GM23338 (cell line): ENCODE measurements around the gene TCF12. TPM values are rescaled to one million over a fixed set of nuclear protein-coding genes. Genes with fewer than 3 reads are reported as not detected.
"Not testable (repeated sequence)": the region's sequence is repeated elsewhere in the genome, so short reads cannot be mapped to it uniquely, and the experiment has no call there.

ENCODE experiments used
- ATAC-seq: fragments of 200-7000 bp; cut with Tn5 transposase; 3 replicates; pipeline ENCODE4 v1.9.1; 2020
- DNase-seq: peaks from one replicate; pipeline ENCODE4 v3.0.0-alpha.2; 2015; ENCODE audit warnings: low spot score
- H2AFZ ChIP-seq: fragments of 200-600 bp; sonication (generic); 2 replicates; pipeline ENCODE4 v1.8.0; 2016; ENCODE audit warnings: antibody characterized with exemption, mild to moderate bottlenecking, moderate library complexity
- H3F3A ChIP-seq: fragments of 200-600 bp; sonication (generic); replicated peaks from 2 replicates; pipeline ENCODE4 v1.8.0; 2017; ENCODE audit warnings: antibody characterized with exemption, mixed run types, low read depth
- H3K27ac ChIP-seq: fragments of 200-600 bp; sonication (generic); 2 replicates; pipeline ENCODE4 v1.6.1; 2016; ENCODE audit warnings: low read depth
- H3K27me3 ChIP-seq: fragments of 200-600 bp; sonication (generic); 2 replicates; pipeline ENCODE4 v1.8.0; 2016; ENCODE audit warnings: mild to moderate bottlenecking, mixed run types, moderate library complexity; ENCODE audit not compliant: insufficient read depth
- H3K36me3 ChIP-seq: fragments of 200-600 bp; sonication (generic); 2 replicates; pipeline ENCODE4 v1.8.0; 2016; ENCODE audit warnings: mild to moderate bottlenecking; ENCODE audit not compliant: insufficient read depth
- H3K4me1 ChIP-seq: fragments of 200-600 bp; sonication (generic); 2 replicates; pipeline ENCODE4 v1.8.0; 2016; ENCODE audit warnings: mild to moderate bottlenecking, moderate library complexity; ENCODE audit not compliant: insufficient read depth
- H3K4me2 ChIP-seq: fragments of 200-600 bp; sonication (generic); 2 replicates; pipeline ENCODE4 v1.7.1; 2017; ENCODE audit warnings: mixed run types
- H3K4me3 ChIP-seq: fragments of 200-600 bp; sonication (generic); 2 replicates; pipeline ENCODE4 v1.6.1; 2016; ENCODE audit warnings: mixed run types
- H3K79me2 ChIP-seq: fragments of 200-600 bp; sonication (generic); replicated peaks from 2 replicates; pipeline ENCODE4 v1.8.0; 2017; ENCODE audit warnings: mild to moderate bottlenecking; ENCODE audit not compliant: insufficient read depth
- H3K9me2 ChIP-seq: fragments of 200-600 bp; sonication (generic); 2 replicates; pipeline ENCODE4 v1.8.0; 2017; ENCODE audit not compliant: insufficient read depth
- H4K20me1 ChIP-seq: fragments of 200-600 bp; sonication (generic); replicated peaks from 2 replicates; pipeline ENCODE4 v1.8.0; 2017; ENCODE audit warnings: mild to moderate bottlenecking; ENCODE audit not compliant: insufficient read depth
- H3K27ac Mint-ChIP-seq: 2 replicates; pipeline ENCODE4 v1.8.0; 2020; ENCODE audit warnings: inconsistent platforms, mild to moderate bottlenecking, moderate library complexity, mixed read lengths
- H3K27me3 Mint-ChIP-seq: 3 replicates; pipeline ENCODE4 v1.8.0; 2022; ENCODE audit warnings: low read depth, mild to moderate bottlenecking, moderate library complexity, mixed read lengths, inconsistent platforms; ENCODE audit not compliant: insufficient read depth, poor library complexity
- H3K36me3 Mint-ChIP-seq: 3 replicates; pipeline ENCODE4 v1.8.0; 2021; ENCODE audit warnings: low read depth, mild to moderate bottlenecking, inconsistent platforms, moderate library complexity, mixed read lengths
- H3K4me1 Mint-ChIP-seq: 3 replicates; pipeline ENCODE4 v1.8.0; 2020; ENCODE audit warnings: mild to moderate bottlenecking, inconsistent platforms, mixed read lengths
- H3K4me3 Mint-ChIP-seq: 3 replicates; pipeline ENCODE4 v1.8.0; 2021; ENCODE audit warnings: moderate library complexity, mild to moderate bottlenecking, inconsistent platforms, mixed read lengths
- H3K9me3 Mint-ChIP-seq: 3 replicates; pipeline ENCODE4 v1.8.0; 2020; ENCODE audit warnings: moderate library complexity, mild to moderate bottlenecking, inconsistent platforms, mixed read lengths
- CREB1 ChIP-seq: fragments of 250-450 bp; sonication (Bioruptor Pico); IDR thresholded peaks from 2 replicates; pipeline ENCODE4 v1.5.0; 2020; ENCODE audit warnings: low read depth, mild to moderate bottlenecking, moderate library complexity
- EZH2 ChIP-seq: fragments of 200-600 bp; sonication (generic); IDR thresholded peaks from one replicate; pipeline ENCODE4 v1.8.0; 2017; ENCODE audit warnings: antibody characterized with exemption, mild to moderate bottlenecking, low read depth; ENCODE audit not compliant: unreplicated experiment
- POLR2AphosphoS5 ChIP-seq: IDR thresholded peaks from 2 replicates; pipeline ENCODE4 v1.6.1; 2016; ENCODE audit warnings: antibody characterized with exemption, low read depth
- STAT1 ChIP-seq: IDR thresholded peaks from one replicate; pipeline ENCODE4 v1.6.1; 2016; ENCODE audit warnings: antibody characterized with exemption; ENCODE audit not compliant: unreplicated experiment
- ZNF114 ChIP-seq: fragments of 250-450 bp; sonication (Bioruptor Pico); IDR thresholded peaks from 2 replicates; pipeline ENCODE4 v1.5.0; 2020; ENCODE audit warnings: mild to moderate bottlenecking, moderate library complexity
- polyA plus RNA-seq: library from polyadenylated mRNA; unstranded; fragments of >200 nt; fragmentation: Nextera tagmentation; extraction: Ambion mirVana; gene quantifications from 2 replicates; pipeline ENCODE4 v1.2.1, GENCODE V29; 2016
- total RNA-seq: library from RNA; depleted of rRNA; stranded (reverse); fragments of >200 nt; shearing (Covaris generic); gene quantifications from 2 replicates; pipeline ENCODE4 v1.2.3, GENCODE V29; 2014
- TF ChIP-seq, protein P1 (sequence below), 2 experiments: fragments of 200-600 bp in 1 of 2; sonication (generic) in 1 of 2; conservative IDR thresholded peaks; 2 replicates each; pipeline versions ENCODE4 v1.5.1 to v1.6.1; 2016 to 2017; ENCODE audit warnings: antibody characterized with exemption in 2 of 2, low read depth in 2 of 2, mild to moderate bottlenecking in 2 of 2, moderate library complexity in 1 of 2
- TF ChIP-seq, protein P2 (sequence below): fragments of 250-450 bp; sonication (Bioruptor Pico); IDR thresholded peaks from 2 replicates; pipeline ENCODE4 v1.5.0; 2020; ENCODE audit warnings: mild to moderate bottlenecking, moderate library complexity
- TF ChIP-seq, protein P3 (sequence below): IDR thresholded peaks from one replicate; pipeline ENCODE4 v1.6.1; 2018; ENCODE audit warnings: antibody characterized with exemption; ENCODE audit not compliant: unreplicated experiment

The TCF12 gene
- total and polyA plus RNA-seq, 2 experiments from 2014 or later: 27.6 to 104 TPM

DNA sequence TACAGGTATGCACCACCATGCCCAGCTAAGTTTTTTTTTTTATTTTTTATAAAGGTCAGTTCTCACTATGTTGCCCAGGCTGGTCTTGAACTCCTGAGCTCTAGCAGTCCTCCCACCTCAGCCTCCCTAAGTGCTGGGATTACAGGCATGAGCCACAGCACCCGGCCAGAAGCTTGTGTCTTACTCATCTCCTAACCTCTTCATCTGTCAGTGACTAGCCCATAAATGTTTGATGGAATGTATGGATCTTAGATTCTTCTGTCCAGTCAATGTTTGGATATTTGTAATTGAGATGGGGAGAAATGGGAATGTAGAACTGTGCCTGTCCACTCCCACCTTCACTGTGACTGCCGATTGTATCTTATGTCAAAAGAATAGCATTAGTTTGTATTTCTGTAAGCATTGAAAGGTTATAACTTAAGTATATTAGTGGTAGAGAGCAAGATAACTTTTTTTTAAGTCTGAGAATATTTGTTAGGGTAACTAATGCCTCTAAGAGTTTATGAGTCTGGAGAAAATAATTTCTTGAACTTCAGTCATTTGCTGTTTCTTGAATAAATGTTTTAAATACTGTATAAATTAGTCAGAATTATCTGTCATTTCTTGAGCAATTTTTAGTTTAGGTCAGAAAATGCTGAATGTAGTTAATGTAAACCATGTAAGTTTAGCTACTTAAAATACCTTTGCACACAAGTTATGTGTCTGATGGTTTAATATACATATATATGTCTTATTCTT lies 242.5 kb downstream of the TCF12 start (continued):
- TF ChIP-seq, protein P1, sequence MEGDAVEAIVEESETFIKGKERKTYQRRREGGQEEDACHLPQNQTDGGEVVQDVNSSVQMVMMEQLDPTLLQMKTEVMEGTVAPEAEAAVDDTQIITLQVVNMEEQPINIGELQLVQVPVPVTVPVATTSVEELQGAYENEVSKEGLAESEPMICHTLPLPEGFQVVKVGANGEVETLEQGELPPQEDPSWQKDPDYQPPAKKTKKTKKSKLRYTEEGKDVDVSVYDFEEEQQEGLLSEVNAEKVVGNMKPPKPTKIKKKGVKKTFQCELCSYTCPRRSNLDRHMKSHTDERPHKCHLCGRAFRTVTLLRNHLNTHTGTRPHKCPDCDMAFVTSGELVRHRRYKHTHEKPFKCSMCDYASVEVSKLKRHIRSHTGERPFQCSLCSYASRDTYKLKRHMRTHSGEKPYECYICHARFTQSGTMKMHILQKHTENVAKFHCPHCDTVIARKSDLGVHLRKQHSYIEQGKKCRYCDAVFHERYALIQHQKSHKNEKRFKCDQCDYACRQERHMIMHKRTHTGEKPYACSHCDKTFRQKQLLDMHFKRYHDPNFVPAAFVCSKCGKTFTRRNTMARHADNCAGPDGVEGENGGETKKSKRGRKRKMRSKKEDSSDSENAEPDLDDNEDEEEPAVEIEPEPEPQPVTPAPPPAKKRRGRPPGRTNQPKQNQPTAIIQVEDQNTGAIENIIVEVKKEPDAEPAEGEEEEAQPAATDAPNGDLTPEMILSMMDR (conservative IDR thresholded peaks at IDR 0.05; ENCODE audit: low read depth in 2 of 2): no peak
- TF ChIP-seq ZNF114 (no peak), POLR2AphosphoS5 (no peak), STAT1 (no peak), CREB1 (no peak)

DNA sequence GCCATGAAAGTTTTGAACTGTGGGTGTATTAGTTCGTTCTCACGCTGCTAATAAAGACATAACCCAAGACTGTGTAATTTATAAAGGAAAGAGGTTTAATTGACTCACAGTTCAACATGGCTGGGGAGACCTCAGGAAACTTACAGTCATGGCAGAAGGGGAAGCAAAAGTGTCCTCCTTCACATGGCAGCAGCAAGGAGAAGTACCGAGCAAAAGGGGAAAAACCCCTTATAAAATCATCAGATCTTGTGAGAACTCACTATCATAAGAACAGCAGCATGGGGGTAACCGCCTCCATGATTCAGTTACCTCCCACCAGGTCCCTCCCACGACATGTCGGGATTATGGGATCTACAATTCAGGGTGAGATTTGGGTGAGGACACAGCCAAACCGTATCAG lies 245.8 kb downstream of the TCF12 start:
- H3K36me3 Mint-ChIP-seq: peaks cover 11% of the 10 kb centered on the region; the same call in 2 of the 3 replicates
- not testable (repeated sequence) for H3K27ac ChIP-seq, H3K27me3 Mint-ChIP-seq, H3K4me2 ChIP-seq, H3K27me3 ChIP-seq, H3F3A ChIP-seq, H3K4me3 ChIP-seq, H3K9me2 ChIP-seq, H3K79me2 ChIP-seq, ATAC-seq, DNase-seq, H3K4me1 ChIP-seq, H3K9me3 Mint-ChIP-seq, H3K4me3 Mint-ChIP-seq, H2AFZ ChIP-seq, H3K36me3 ChIP-seq, H4K20me1 ChIP-seq
- peaks cover 12% of the 10 kb centered on the region for H3K4me1 Mint-ChIP-seq
- H3K27ac Mint-ChIP-seq: peak overlapping the region; percentile 85

DNA sequence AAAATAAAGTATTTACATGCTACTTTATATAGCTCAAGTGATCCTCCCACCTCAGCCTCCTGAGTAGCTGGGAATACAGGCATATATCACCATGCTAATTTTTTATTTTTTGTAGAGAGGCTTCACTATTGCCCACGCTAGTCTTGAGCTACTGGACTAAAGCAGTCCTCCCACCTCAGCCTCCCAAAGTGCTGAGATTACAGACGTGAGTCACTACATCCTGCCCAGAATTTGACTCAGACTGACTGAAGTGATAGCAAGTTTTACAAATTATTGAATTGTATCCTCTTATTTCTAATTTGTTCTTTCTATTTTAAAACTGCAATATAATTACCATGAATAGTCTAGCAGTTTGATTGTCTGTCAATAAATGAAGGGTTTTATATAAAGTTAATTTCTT lies 247.5 kb downstream of the TCF12 start:
- Mint-ChIP-seq H3K27ac (no peak overlapping the region), H3K9me3 (no peaks in the 10 kb centered on the region), H3K4me1 (peaks cover 7% of the 10 kb centered on the region), H3K27me3 (peaks cover 1% of the 10 kb centered on the region), H3K4me3 (no peak overlapping the region), H3K36me3 (peaks cover 11% of the 10 kb centered on the region; the same call in 2 of the 3 replicates)
- Histone ChIP-seq H3K9me2 (no peaks in the 10 kb centered on the region), H3K27ac (no peak overlapping the region), H3K4me1 (no peaks in the 10 kb centered on the region), H4K20me1 (no peaks in the 10 kb centered on the region; the same call in 1 of the 2 replicates), H3K36me3 (no peaks in the 10 kb centered on the region), H3K4me3 (no peak overlapping the region), H3K27me3 (no peaks in the 10 kb centered on the region), H3K79me2 (no peaks in the 10 kb centered on the region; the same call in 1 of the 2 replicates), H2AFZ (no peak overlapping the region), H3F3A (no peaks in the 10 kb centered on the region), H3K4me2 (no peak overlapping the region)
- DNase-seq (no peak), ATAC-seq (no peak)
- TF ChIP-seq EZH2: no peak
- TF ChIP-seq, protein P2, sequence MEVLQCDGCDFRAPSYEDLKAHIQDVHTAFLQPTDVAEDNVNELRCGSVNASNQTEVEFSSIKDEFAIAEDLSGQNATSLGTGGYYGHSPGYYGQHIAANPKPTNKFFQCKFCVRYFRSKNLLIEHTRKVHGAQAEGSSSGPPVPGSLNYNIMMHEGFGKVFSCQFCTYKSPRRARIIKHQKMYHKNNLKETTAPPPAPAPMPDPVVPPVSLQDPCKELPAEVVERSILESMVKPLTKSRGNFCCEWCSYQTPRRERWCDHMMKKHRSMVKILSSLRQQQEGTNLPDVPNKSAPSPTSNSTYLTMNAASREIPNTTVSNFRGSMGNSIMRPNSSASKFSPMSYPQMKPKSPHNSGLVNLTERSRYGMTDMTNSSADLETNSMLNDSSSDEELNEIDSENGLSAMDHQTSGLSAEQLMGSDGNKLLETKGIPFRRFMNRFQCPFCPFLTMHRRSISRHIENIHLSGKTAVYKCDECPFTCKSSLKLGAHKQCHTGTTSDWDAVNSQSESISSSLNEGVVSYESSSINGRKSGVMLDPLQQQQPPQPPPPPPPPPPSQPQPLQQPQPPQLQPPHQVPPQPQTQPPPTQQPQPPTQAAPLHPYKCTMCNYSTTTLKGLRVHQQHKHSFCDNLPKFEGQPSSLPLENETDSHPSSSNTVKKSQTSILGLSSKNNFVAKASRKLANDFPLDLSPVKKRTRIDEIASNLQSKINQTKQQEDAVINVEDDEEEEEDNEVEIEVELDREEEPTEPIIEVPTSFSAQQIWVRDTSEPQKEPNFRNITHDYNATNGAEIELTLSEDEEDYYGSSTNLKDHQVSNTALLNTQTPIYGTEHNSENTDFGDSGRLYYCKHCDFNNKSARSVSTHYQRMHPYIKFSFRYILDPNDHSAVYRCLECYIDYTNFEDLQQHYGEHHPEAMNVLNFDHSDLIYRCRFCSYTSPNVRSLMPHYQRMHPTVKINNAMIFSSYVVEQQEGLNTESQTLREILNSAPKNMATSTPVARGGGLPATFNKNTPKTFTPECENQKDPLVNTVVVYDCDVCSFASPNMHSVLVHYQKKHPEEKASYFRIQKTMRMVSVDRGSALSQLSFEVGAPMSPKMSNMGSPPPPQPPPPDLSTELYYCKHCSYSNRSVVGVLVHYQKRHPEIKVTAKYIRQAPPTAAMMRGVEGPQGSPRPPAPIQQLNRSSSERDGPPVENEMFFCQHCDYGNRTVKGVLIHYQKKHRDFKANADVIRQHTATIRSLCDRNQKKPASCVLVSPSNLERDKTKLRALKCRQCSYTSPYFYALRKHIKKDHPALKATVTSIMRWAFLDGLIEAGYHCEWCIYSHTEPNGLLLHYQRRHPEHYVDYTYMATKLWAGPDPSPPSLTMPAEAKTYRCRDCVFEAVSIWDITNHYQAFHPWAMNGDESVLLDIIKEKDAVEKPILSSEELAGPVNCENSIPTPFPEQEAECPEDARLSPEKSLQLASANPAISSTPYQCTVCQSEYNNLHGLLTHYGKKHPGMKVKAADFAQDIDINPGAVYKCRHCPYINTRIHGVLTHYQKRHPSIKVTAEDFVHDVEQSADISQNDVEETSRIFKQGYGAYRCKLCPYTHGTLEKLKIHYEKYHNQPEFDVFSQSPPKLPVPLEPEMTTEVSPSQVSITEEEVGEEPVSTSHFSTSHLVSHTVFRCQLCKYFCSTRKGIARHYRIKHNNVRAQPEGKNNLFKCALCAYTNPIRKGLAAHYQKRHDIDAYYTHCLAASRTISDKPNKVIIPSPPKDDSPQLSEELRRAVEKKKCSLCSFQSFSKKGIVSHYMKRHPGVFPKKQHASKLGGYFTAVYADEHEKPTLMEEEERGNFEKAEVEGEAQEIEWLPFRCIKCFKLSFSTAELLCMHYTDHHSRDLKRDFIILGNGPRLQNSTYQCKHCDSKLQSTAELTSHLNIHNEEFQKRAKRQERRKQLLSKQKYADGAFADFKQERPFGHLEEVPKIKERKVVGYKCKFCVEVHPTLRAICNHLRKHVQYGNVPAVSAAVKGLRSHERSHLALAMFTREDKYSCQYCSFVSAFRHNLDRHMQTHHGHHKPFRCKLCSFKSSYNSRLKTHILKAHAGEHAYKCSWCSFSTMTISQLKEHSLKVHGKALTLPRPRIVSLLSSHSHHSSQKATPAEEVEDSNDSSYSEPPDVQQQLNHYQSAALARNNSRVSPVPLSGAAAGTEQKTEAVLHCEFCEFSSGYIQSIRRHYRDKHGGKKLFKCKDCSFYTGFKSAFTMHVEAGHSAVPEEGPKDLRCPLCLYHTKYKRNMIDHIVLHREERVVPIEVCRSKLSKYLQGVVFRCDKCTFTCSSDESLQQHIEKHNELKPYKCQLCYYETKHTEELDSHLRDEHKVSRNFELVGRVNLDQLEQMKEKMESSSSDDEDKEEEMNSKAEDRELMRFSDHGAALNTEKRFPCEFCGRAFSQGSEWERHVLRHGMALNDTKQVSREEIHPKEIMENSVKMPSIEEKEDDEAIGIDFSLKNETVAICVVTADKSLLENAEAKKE (CRISPR knock-in tag): no peak
- TF ChIP-seq, protein P3, sequence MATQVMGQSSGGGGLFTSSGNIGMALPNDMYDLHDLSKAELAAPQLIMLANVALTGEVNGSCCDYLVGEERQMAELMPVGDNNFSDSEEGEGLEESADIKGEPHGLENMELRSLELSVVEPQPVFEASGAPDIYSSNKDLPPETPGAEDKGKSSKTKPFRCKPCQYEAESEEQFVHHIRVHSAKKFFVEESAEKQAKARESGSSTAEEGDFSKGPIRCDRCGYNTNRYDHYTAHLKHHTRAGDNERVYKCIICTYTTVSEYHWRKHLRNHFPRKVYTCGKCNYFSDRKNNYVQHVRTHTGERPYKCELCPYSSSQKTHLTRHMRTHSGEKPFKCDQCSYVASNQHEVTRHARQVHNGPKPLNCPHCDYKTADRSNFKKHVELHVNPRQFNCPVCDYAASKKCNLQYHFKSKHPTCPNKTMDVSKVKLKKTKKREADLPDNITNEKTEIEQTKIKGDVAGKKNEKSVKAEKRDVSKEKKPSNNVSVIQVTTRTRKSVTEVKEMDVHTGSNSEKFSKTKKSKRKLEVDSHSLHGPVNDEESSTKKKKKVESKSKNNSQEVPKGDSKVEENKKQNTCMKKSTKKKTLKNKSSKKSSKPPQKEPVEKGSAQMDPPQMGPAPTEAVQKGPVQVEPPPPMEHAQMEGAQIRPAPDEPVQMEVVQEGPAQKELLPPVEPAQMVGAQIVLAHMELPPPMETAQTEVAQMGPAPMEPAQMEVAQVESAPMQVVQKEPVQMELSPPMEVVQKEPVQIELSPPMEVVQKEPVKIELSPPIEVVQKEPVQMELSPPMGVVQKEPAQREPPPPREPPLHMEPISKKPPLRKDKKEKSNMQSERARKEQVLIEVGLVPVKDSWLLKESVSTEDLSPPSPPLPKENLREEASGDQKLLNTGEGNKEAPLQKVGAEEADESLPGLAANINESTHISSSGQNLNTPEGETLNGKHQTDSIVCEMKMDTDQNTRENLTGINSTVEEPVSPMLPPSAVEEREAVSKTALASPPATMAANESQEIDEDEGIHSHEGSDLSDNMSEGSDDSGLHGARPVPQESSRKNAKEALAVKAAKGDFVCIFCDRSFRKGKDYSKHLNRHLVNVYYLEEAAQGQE: no peak
